Stimulated activated CD8-positive, alpha-beta memory T cell treated with anti-CD3 and anti-CD28 coated beads, Interleukin-7, amount 100 ng/mL, for 4 hours (primary cell): ENCODE results near the gene TGFBR3.
"Not testable (repeated sequence)": the region's sequence is repeated elsewhere in the genome, so short reads cannot be mapped to it uniquely, and the experiment has no call there.

Source experiments
- DNase-seq, 2 donors: peaks; one replicate each; pipeline ENCODE4 v3.0.0-alpha.2; 2020; ENCODE audit warnings: low read depth in 2 of 2

TGFBR3 gene

GRCh38 chr1:91682882-91683597 is 202.9 kb downstream of the TGFBR3 start:
- DNase-seq, result no peak

- no peak for DNase-seq
Measured at GRCh38 chr1:91680556-91681155, 205.3 kb downstream of the TGFBR3 start.

- no peak for DNase-seq
Measured at GRCh38 chr1:91679446-91679845, 206.5 kb downstream of the TGFBR3 start.

- DNase-seq, result no peak
Measured at GRCh38 chr1:91676030-91676429, 209.9 kb downstream of the TGFBR3 start.

- no peak for DNase-seq
Measured at GRCh38 chr1:91674107-91674506, 211.8 kb downstream of the TGFBR3 start.

- no peak for DNase-seq
Measured at GRCh38 chr1:91673613-91674012, 212.3 kb downstream of the TGFBR3 start.

- no peak for DNase-seq
Measured at GRCh38 chr1:91672601-91673161, 213.3 kb downstream of the TGFBR3 start.

- no peak for DNase-seq
Measured at GRCh38 chr1:91670781-91671180, 215.2 kb downstream of the TGFBR3 start.

GRCh38 chr1:91669584-91670350 is 216.2 kb downstream of the TGFBR3 start:
- no peak for DNase-seq

GRCh38 chr1:91666651-91667050 is 219.3 kb downstream of the TGFBR3 start:
- not testable (repeated sequence) for DNase-seq

- DNase-seq, result no peak
Measured at GRCh38 chr1:91661121-91661520, 224.8 kb downstream of the TGFBR3 start.

- DNase-seq, result no peak
Measured at GRCh38 chr1:91660708-91661107, 225.2 kb downstream of the TGFBR3 start.

GRCh38 chr1:91655912-91656449 is 230.0 kb downstream of the TGFBR3 start:
- no peak for DNase-seq

GRCh38 chr1:91653183-91653582 is 232.8 kb downstream of the TGFBR3 start:
- DNase-seq, result no peak

GRCh38 chr1:91651661-91652071 is 234.3 kb downstream of the TGFBR3 start:
- DNase-seq, result no peak

GRCh38 chr1:91651243-91651642 is 234.7 kb downstream of the TGFBR3 start:
- DNase-seq, result no peak

GRCh38 chr1:91650764-91651163 is 235.2 kb downstream of the TGFBR3 start:
- no peak for DNase-seq

GRCh38 chr1:91647061-91647460 is 238.9 kb downstream of the TGFBR3 start:
- no peak for DNase-seq

- no peak for DNase-seq
Measured at GRCh38 chr1:91645031-91645430, 240.9 kb downstream of the TGFBR3 start.

GRCh38 chr1:91643431-91643830 is 242.5 kb downstream of the TGFBR3 start:
- DNase-seq, result no peak

- DNase-seq, result no peak
Measured at GRCh38 chr1:91640877-91641526, 244.9 kb downstream of the TGFBR3 start.

GRCh38 chr1:91637539-91637994 is 248.4 kb downstream of the TGFBR3 start:
- DNase-seq, result no peak
